GM23338 (cell line): ENCODE measurements around the gene GPAT2.
"Not testable (repeated sequence)": the region's sequence is repeated elsewhere in the genome, so short reads cannot be mapped to it uniquely, and the experiment has no call there.

Source experiments
- CTCF ChIP-seq, 2 experiments: fragments of 200-600 bp in 1 of 2; sonication (generic) in 1 of 2; conservative IDR thresholded peaks; 2 replicates each; pipeline versions ENCODE4 v1.5.1 to v1.6.1; 2016 to 2017; ENCODE audit warnings: antibody characterized with exemption in 2 of 2, low read depth in 2 of 2, mild to moderate bottlenecking in 2 of 2, moderate library complexity in 1 of 2
- EZH2 ChIP-seq: fragments of 200-600 bp; sonication (generic); IDR thresholded peaks from one replicate; pipeline ENCODE4 v1.8.0; 2017; ENCODE audit warnings: antibody characterized with exemption, mild to moderate bottlenecking, low read depth; ENCODE audit not compliant: unreplicated experiment
- JUNB ChIP-seq: IDR thresholded peaks from one replicate; pipeline ENCODE4 v1.6.1; 2016; ENCODE audit warnings: antibody characterized with exemption; ENCODE audit not compliant: unreplicated experiment
- POLR2AphosphoS5 ChIP-seq: IDR thresholded peaks from 2 replicates; pipeline ENCODE4 v1.6.1; 2016; ENCODE audit warnings: antibody characterized with exemption, low read depth
- REST ChIP-seq: IDR thresholded peaks from one replicate; pipeline ENCODE4 v1.6.1; 2018; ENCODE audit warnings: antibody characterized with exemption; ENCODE audit not compliant: unreplicated experiment

GRCh38 chr2:96049917-96050262, 15.2 kb upstream of the GPAT2 start:
- not testable (repeated sequence) for TF ChIP-seq POLR2AphosphoS5; CTCF (conservative IDR thresholded peaks at IDR 0.05; ENCODE audit: low read depth in 2 of 2); EZH2; REST; JUNB
